ENCODE data around the gene SLC35E3.
"Not testable (repeated sequence)": the region's sequence is repeated elsewhere in the genome, so short reads cannot be mapped to it uniquely, and the experiment has no call there.

The SLC35E3 gene

DNA sequence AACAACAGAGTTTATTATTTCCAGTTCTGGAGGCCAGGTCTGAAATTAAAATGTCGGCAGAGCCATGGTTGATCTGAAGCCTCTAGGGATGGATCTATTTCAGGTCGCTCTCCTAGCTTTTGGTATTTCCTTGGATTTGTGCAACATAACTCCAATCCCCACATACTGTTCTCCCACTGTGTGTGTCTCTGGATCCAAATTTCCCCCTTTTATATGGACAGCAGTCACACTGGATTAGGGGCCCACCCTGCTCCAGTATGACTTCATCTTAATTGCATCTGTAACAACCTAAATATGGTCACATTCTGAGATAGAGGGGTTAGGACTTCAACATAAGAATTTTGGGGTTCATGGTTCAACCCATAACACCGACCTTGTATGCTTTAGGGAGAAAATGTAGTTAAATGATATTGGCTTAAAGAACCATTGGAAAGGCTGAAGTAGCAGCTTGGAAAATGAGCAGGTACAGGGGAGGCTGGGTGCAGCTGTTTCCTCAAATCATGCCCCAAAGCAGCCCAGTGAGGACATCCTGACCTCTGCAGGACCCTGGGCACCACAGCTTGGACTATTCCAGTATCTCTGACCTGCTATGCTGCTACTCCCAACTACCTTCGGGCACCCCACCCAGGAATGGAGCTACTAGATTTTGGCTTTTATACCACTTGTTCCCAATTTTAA, 48.1 kb downstream of the SLC35E3 start:
- H3K4me3 ChIP-seq (ENCODE audit: low read depth, low read length) = no peak overlapping the region

GRCh38 chr12:68794653-68795251, 48.8 kb downstream of the SLC35E3 start:
- no peak overlapping the region for H3K4me3 ChIP-seq (ENCODE audit: low read depth, low read length)

- H3K4me3 ChIP-seq (ENCODE audit: low read depth, low read length) = no peak overlapping the region
These were observed 50.4 kb downstream of the SLC35E3 start for GRCh38 chr12:68796399-68796798.

GRCh38 chr12:68798882-68799234, 52.9 kb downstream of the SLC35E3 start:
- H3K4me3 ChIP-seq (ENCODE audit: low read depth, low read length) = no peak overlapping the region

DNA sequence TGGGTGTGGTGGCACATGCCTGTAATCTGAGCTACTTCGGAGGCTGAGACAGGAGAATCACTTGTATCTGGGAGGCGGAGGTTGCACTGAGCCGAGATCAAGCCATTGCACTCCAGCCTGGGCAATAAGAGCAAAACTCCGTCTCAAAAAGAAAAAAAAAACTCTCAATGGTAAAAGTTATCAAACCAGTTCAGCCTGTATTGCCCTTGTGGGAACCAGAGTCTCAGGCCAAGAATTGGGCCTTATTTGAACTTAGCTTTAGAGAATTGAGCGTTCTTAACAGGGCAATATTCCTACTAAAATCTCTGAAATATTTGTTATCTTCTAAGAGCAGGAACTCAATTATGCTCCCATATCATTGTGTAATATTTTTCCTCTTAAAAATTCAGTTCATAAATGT, 54.3 kb downstream of the SLC35E3 start:
- H3K4me3 ChIP-seq (ENCODE audit: low read depth, low read length) = no peak overlapping the region

- not testable (repeated sequence) for H3K4me3 ChIP-seq (ENCODE audit: low read depth, low read length)
These were observed 55.1 kb downstream of the SLC35E3 start for GRCh38 chr12:68801124-68801523.

DNA sequence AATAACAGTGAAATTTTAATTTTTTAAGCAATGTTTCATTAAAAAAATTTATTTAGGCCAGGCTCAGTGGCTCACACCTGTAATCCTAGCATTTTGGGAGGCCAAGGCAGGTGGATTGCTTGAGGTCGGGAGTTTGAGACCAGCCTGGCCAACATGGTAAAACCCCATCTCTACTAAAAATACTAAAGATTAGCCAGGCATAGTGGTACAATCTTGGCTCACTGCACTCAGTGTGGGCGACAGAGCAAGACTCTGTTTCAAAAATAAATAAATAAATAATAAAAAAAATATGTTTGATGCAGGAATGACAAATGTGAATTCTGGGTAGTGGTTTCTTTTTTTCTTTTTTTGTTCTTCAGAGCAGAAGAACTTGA, 56.4 kb downstream of the SLC35E3 start:
- not testable (repeated sequence) for H3K4me3 ChIP-seq (ENCODE audit: low read depth, low read length)

DNA sequence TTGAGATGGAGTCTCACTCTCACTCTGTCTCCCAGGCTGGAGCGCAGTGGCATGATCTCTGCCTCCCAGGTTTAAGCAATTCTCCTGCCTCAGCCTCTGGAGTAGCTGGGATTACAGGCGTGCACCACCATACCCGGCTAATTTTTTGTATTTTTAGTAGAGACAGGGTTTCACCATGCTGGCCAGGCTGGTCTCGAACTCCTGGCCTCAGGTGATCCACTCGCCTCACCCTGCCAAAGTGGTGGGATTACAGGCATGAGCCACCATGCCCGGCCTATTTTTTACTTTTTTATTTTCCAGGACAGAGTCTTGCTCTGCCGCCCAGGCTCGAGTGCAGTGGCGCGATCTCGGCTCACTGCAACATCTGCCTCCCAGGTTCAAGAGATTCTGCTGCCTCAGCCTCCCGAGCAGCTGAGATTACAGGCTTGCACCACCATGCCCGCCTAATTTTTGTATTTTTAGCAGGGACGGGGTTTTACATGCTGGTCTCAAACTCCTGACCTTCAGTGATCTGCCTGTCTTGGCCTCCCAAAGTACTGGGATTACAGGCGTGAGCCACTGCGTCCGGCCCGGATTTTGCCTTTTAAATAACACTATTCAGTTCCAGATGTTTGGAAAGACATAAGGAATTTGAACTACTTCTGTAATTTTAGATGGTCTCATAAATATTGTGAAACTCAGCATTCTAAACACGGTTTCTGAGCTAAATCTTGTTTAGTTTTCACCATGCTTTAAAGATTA, 57.1 kb downstream of the SLC35E3 start:
- not testable (repeated sequence) for H3K4me3 ChIP-seq (ENCODE audit: low read depth, low read length)

GRCh38 chr12:68803948-68804656, 58.1 kb downstream of the SLC35E3 start:
- no peak overlapping the region for H3K4me3 ChIP-seq (ENCODE audit: low read depth, low read length)

DNA sequence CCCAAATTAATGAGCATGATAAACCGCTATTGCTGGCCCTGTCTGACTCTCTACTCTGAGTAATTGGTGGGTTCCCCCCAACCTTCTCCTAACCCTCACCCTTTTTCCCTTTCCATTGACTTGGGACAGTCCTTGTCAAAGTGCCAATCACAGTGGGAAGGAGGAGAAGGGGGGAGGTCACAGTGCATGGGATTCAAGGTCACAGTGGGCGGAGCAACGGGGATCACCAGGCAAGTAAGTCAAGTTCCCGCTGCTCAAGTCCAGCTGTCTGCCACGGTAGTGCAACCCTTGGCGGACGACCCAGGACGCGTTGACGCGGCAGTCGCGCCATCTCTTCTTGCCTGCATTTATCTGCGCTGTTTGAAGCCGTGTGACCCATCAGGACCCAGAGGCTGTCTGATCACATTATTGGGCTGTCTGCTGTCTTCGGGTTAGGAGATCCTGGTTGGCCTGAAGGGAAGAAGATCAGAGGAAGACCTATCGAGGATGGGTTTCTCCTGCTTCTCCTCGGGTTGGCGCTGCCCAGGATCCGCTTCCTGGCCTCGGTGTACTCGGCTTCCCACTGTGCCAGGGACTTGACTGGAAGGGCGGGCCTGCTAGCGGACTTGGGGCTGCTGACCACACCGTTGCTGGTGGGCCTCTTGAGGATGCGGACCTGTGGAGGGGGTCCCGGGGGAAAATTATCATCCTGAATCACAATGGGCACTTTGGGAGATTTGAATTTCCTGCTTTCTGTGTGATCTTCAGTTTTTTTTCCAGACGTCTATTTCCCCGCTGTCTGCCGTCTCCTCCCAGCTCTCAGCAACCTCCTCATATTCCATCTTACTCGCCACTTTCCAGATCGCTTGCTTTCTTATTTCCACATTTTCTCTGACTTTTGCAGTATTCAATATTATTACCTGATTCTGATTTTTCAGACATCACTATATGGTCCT, 58.9 kb downstream of the SLC35E3 start:
- no peak overlapping the region for H3K4me3 ChIP-seq (ENCODE audit: low read depth, low read length)

GRCh38 chr12:68805592-68806120, 59.7 kb downstream of the SLC35E3 start:
- H3K4me3 ChIP-seq (ENCODE audit: low read depth, low read length) = no peak overlapping the region

DNA sequence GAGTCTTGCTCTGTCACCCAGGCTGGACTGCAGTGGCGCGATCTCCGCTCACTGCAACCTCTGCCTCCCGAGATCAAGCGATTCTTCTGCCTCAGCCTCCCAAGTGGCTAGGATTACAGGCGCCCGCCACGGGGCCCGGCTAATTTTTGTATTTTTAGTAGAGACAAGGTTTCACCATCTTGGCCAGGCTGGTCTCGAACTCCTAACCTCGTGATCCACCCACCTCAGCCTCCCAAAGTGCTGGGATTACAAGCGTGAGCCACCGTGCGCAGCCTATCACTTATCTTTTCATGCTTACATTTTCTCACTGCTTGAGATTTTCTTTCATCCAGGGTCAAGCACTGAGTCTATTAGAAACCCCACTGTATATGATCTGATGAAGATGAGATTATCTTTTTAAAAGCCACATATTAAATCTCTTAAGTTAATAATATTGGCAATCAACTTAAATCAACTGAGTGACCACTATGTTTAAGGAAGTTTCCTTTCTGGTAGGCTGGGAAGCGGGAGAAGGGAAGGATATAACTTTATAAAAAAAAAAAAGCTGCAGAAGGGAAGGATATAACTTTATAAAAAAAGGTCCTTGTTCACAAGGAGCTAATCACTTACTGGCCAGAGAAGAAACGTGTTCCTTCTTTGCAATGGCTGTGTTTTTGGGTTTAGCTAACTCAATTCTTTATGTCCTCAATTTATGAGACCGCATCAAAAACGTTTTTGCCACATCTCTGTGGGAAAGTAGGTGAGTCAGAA, 60.7 kb downstream of the SLC35E3 start:
- no peak overlapping the region for H3K4me3 ChIP-seq (ENCODE audit: low read depth, low read length)

- H3K4me3 ChIP-seq (ENCODE audit: low read depth, low read length) = peak overlapping the region; percentile 35
These were observed 61.2 kb downstream of the SLC35E3 start for GRCh38 chr12:68807274-68807575.

GRCh38 chr12:68807576-68808387, 61.8 kb downstream of the SLC35E3 start, which contains the start of gene MDM2:
TSS of gene MDM2 (plus strand) at chr12:68808177. CDS start at chr12:68808478, 301 bp downstream.
- peak within 1 kb of the TSS; percentile 95 for H3K4me3 ChIP-seq (ENCODE audit: low read depth, low read length)

GRCh38 chr12:68808388-68809189, 62.6 kb downstream of the SLC35E3 start:
- H3K4me3 ChIP-seq (ENCODE audit: low read depth, low read length) = peak overlapping the region; percentile 95

DNA sequence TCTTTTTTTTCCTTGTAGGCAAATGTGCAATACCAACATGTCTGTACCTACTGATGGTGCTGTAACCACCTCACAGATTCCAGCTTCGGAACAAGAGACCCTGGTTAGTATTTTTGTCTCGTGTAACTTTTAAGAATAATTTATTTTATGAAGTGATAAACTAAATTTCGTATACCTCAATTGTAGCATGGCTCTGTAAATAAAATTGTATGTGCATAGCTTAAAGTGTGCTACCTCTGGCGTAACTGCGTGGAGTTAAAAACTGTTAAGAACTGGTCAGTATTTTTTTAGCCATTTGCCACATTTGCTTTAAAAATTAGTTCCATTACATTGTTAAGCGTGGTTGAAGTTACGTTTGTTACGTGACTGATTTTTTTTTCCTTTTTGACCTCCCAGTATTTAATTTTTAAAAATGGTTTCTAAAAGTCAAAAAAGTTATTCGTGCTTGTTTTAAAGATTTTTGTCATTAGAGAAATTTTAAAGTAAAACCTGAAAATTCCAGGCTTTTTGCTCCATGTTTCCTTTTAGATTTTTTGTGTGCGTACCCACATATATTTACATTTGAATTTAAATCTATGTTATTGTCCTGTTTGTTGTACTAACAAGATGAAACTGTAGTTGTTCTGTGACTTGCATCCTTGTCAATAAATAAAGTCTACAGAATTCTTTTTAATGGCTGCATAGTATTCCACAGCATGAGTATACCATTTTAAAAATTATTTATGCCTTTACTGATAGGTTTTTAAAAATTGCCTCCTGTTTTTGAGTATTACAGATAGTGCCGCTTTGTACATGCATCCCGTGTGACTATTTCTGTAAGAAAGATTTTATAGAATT, 63.4 kb downstream of the SLC35E3 start:
- peak overlapping the region; percentile 90 for H3K4me3 ChIP-seq (ENCODE audit: low read depth, low read length)

DNA sequence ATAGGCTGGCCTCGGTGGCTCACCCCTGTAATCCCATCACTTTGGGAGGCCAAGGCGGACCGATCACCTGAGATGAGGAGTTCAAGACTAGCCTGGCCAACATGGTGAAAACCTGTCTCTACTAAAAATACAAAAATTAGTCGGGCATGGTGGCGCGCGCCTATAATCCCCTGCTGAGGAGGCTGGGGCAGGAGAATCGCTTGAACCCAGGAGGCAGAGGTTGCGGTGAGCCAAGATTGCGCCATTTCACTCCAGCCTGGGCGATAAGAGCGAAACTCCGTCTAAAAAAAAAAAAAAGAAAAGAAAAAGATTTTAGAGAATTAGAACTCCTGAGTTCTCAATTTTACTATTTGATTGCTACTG, 64.0 kb downstream of the SLC35E3 start:
- H3K4me3 ChIP-seq (ENCODE audit: low read depth, low read length) = peak overlapping the region; percentile 90

Measured in iPS-11a (cell line).